DND-41 (cell line): ENCODE measurements around the gene HOATZ.

Source experiments
- ATAC-seq: fragments of 200-7000 bp; cut with Tn5 transposase; 3 replicates; pipeline ENCODE4 v1.9.1; 2021; ENCODE audit warnings: low read depth; ENCODE audit not compliant: insufficient read depth
- DNase-seq: peaks from one replicate; pipeline ENCODE4 v3.0.0-alpha.2; 2020
- H2AFZ ChIP-seq: 2 replicates; pipeline ENCODE4 v1.6.0; 2012; ENCODE audit warnings: low read depth, low read length
- H3K27ac ChIP-seq: 2 replicates; pipeline ENCODE4 v1.5.1; 2012; ENCODE audit warnings: low read length, inconsistent platforms
- H3K27me3 ChIP-seq: fragments of 200-600 bp; sonication (generic); 2 replicates; pipeline ENCODE4 v1.6.0; 2012; ENCODE audit warnings: low read length, mild to moderate bottlenecking, inconsistent platforms; ENCODE audit not compliant: insufficient read depth, poor library complexity
- H3K36me3 ChIP-seq: 2 replicates; pipeline ENCODE4 v1.5.1; 2012; ENCODE audit warnings: low read length, inconsistent platforms; ENCODE audit not compliant: insufficient read depth
- H3K4me1 ChIP-seq: 2 replicates; pipeline ENCODE4 v1.5.1; 2012; ENCODE audit warnings: mild to moderate bottlenecking, low read length; ENCODE audit not compliant: insufficient read depth
- H3K4me2 ChIP-seq: 2 replicates; pipeline ENCODE4 v1.6.0; 2012; ENCODE audit warnings: mild to moderate bottlenecking, moderate library complexity, low read length, inconsistent platforms; ENCODE audit not compliant: insufficient read depth
- H3K4me3 ChIP-seq, 2 experiments: fragments of 200-600 bp in 1 of 2; shearing (Covaris generic) in 1 of 2; 2 replicates each; pipeline ENCODE4 v1.5.1; 2012 to 2016; ENCODE audit warnings: inconsistent platforms in 2 of 2, low read length in 2 of 2, mild to moderate bottlenecking in 2 of 2, low read depth in 1 of 2, moderate library complexity in 1 of 2
- H3K79me2 ChIP-seq: 2 replicates; pipeline ENCODE4 v1.6.0; 2012; ENCODE audit warnings: low read length, inconsistent platforms; ENCODE audit not compliant: insufficient read depth
- H3K9ac ChIP-seq: 2 replicates; pipeline ENCODE4 v1.6.0; 2012; ENCODE audit warnings: low read depth, mild to moderate bottlenecking, inconsistent platforms, low read length, moderate library complexity
- H3K9me3 ChIP-seq: 2 replicates; pipeline ENCODE4 v1.5.1; 2012; ENCODE audit warnings: low read length, moderate library complexity, mild to moderate bottlenecking, inconsistent platforms; ENCODE audit not compliant: insufficient read depth, severe bottlenecking
- H4K20me1 ChIP-seq: 2 replicates; pipeline ENCODE4 v1.6.0; 2012; ENCODE audit warnings: low read length; ENCODE audit not compliant: insufficient read depth
- EZH2 ChIP-seq: IDR thresholded peaks from 3 replicates; pipeline ENCODE4 v1.6.1; 2012; ENCODE audit warnings: borderline replicate concordance, low read depth, mild to moderate bottlenecking, moderate library complexity, low read length, inconsistent platforms; ENCODE audit not compliant: severe bottlenecking
- TF ChIP-seq, protein P1 (sequence below): IDR thresholded peaks from 2 replicates; pipeline ENCODE4 v1.5.1; 2012; ENCODE audit warnings: borderline replicate concordance, low read length, moderate library complexity, mild to moderate bottlenecking; ENCODE audit not compliant: poor library complexity, severe bottlenecking; ENCODE audit errors: extremely low read depth

Gene HOATZ

DNA sequence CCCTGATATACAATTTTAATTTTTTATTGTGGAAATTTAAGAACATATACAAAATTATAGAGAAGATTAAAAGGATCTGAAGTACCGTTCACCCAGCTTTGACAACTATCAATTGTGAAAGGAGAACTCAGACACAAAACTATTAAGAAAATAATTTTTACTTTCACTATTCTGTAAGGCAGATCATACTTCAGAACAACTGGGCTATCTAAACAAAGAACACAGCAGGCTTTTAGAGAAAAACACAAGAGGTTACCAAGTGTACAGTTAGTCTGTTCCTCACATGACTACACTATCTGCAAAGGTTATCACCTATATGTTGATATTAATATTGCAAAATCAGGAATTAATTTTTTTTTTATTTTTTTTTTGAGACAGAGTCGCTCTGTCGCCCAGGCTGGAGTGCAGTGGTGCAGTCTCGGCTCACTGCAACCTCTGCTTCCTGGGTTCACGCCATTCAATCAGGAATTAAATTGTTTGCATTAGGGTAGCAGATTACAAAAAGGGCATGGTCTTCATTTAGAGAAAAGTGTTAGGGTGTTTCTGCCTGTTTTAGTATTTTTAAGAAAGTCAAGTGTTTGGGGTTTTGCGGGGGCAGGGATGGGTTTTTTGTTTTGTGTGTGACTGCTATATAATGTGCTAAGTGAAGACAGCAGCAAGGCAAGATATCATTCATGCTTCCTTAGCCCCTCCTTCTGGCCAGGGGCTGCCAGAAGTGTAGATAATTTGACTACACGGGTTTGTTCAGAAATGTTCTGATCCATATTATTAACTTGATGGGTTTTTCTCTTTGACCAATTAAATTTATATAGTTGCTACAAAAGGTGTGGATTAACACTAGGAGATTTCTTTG is 60.0 kb downstream of the HOATZ start:
- Histone ChIP-seq H2AFZ (no peak overlapping the region), H3K4me1 (no peaks in the 10 kb centered on the region), H3K79me2 (no peaks in the 10 kb centered on the region), H3K27ac (no peak overlapping the region), H4K20me1 (no peaks in the 10 kb centered on the region), H3K9ac (no peak overlapping the region), H3K4me2 (no peak overlapping the region), H3K27me3 (no peaks in the 10 kb centered on the region), H3K9me3 (no peaks in the 10 kb centered on the region), H3K4me3 (no peak overlapping the region), H3K36me3 (no peaks in the 10 kb centered on the region)
- ATAC-seq (no peak), DNase-seq (no peak)
- TF ChIP-seq EZH2 = no peak
- TF ChIP-seq, protein P1, sequence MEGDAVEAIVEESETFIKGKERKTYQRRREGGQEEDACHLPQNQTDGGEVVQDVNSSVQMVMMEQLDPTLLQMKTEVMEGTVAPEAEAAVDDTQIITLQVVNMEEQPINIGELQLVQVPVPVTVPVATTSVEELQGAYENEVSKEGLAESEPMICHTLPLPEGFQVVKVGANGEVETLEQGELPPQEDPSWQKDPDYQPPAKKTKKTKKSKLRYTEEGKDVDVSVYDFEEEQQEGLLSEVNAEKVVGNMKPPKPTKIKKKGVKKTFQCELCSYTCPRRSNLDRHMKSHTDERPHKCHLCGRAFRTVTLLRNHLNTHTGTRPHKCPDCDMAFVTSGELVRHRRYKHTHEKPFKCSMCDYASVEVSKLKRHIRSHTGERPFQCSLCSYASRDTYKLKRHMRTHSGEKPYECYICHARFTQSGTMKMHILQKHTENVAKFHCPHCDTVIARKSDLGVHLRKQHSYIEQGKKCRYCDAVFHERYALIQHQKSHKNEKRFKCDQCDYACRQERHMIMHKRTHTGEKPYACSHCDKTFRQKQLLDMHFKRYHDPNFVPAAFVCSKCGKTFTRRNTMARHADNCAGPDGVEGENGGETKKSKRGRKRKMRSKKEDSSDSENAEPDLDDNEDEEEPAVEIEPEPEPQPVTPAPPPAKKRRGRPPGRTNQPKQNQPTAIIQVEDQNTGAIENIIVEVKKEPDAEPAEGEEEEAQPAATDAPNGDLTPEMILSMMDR = no peak

DNA sequence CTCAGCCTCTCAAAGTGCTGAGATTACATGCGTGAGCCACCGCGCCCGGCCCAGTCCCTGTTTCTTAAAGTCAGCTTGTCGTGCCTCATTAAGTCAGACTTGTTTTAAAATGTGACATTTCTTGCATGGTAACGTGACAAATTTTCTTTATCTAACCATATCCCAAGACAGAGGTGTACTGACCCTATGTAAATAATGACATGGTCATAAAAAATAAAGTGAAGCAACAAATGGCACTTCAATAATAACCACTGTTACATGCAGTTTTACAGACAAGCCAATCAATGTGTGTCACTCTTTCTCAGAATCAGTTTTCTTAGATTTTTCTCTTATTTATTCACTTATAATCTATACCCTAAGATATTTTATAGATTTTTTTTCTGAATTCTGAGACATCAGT is 61.2 kb downstream of the HOATZ start:
- Histone ChIP-seq H3K79me2 (no peaks in the 10 kb centered on the region), H3K36me3 (no peaks in the 10 kb centered on the region), H3K4me3 (no peak overlapping the region), H3K27me3 (no peaks in the 10 kb centered on the region), H2AFZ (no peak overlapping the region), H3K4me1 (no peaks in the 10 kb centered on the region), H3K4me2 (no peak overlapping the region), H3K9me3 (no peaks in the 10 kb centered on the region), H3K27ac (no peak overlapping the region), H4K20me1 (no peaks in the 10 kb centered on the region), H3K9ac (no peak overlapping the region)
- DNase-seq (no peak), ATAC-seq (no peak)
- no peak for TF ChIP-seq EZH2
- TF ChIP-seq, protein P1 = no peak

DNA sequence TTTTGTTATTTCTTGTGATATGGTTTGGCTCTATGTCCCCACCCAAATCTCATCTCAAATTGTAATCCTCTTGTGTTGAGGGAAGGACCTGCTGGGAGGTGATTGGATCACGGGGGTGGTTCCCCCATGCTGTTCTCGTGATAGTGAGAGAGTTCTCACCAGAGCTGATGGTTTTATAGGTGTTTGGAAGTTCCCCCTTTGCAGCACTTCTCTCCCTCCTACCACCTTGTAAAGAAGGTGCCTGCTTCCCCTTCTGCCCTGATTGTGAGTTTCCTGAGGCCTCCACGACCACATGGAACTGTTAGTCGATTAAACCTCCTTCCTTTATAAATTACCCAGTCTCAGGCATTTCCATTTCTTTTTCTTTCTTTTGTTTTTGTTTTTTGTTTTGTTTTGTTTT is 63.2 kb downstream of the HOATZ start:
- Histone ChIP-seq H2AFZ (no peak overlapping the region), H3K27ac (no peak overlapping the region), H3K4me3 (no peak overlapping the region), H4K20me1 (no peaks in the 10 kb centered on the region), H3K4me1 (no peaks in the 10 kb centered on the region), H3K9ac (no peak overlapping the region), H3K9me3 (no peaks in the 10 kb centered on the region), H3K27me3 (no peaks in the 10 kb centered on the region), H3K36me3 (no peaks in the 10 kb centered on the region), H3K4me2 (no peak overlapping the region), H3K79me2 (no peaks in the 10 kb centered on the region)
- ATAC-seq = no peak
- no peak for DNase-seq
- TF ChIP-seq, protein P1 = no peak
- no peak for TF ChIP-seq EZH2

DNA sequence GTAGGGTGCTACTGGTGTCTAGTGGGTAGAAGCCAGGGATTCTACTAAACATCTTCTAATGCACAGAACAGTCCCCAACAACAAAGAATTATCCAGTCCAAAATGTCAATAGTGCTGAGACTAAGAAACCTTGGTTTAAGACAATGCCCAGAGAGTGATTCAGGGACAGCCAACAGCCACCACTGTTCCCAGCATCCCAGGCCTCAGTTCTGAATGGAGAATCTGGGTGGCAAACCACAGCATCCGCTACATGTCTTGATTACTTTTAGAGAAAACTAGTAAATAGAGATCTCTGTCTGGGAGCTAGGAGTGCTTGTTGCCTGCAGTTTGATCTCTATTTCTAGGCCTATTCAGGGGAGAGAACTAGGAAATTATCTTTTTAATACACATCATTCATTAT is 66.8 kb downstream of the HOATZ start:
- Histone ChIP-seq H3K4me3 (no peak overlapping the region), H3K27me3 (no peaks in the 10 kb centered on the region), H3K36me3 (no peaks in the 10 kb centered on the region), H3K27ac (no peak overlapping the region), H3K9ac (no peak overlapping the region), H4K20me1 (no peaks in the 10 kb centered on the region), H3K9me3 (no peaks in the 10 kb centered on the region), H2AFZ (no peak overlapping the region), H3K79me2 (no peaks in the 10 kb centered on the region), H3K4me2 (no peak overlapping the region), H3K4me1 (no peaks in the 10 kb centered on the region)
- ATAC-seq (no peak), DNase-seq (no peak)
- TF ChIP-seq EZH2 = no peak
- TF ChIP-seq, protein P1 = no peak
